Chondrocyte (in vitro differentiated cells): ENCODE measurements around the gene RAPGEF3. TPM values are rescaled to one million over a fixed set of nuclear protein-coding genes. Genes with fewer than 3 reads are reported as not detected.

ENCODE experiments used
- DNase-seq: peaks from one replicate; pipeline ENCODE4 v3.0.0; 2021; ENCODE audit warnings: mixed read lengths, low spot score
- H3K27ac Mint-ChIP-seq: one replicate; pipeline ENCODE4 v1.8.0; 2021; ENCODE audit warnings: mild to moderate bottlenecking, moderate library complexity, mixed read lengths; ENCODE audit not compliant: unreplicated experiment
- H3K27me3 Mint-ChIP-seq: 2 replicates; pipeline ENCODE4 v1.8.0; 2021; ENCODE audit warnings: low read depth, mixed read lengths
- H3K36me3 Mint-ChIP-seq: 2 replicates; pipeline ENCODE4 v1.8.0; 2021; ENCODE audit warnings: low read depth, mixed read lengths
- H3K4me1 Mint-ChIP-seq: 2 replicates; pipeline ENCODE4 v1.8.0; 2021; ENCODE audit warnings: low read depth, mild to moderate bottlenecking, mixed read lengths
- H3K4me3 Mint-ChIP-seq: one replicate; pipeline ENCODE4 v1.8.0; 2021; ENCODE audit warnings: mild to moderate bottlenecking, moderate library complexity, mixed read lengths; ENCODE audit not compliant: unreplicated experiment
- H3K9me3 Mint-ChIP-seq: 2 replicates; pipeline ENCODE4 v1.8.0; 2021; ENCODE audit warnings: low read depth, mixed read lengths
- total RNA-seq: library from RNA; stranded (reverse); gene quantifications from 3 replicates; pipeline ENCODE4 v1.2.1, GENCODE V29; 2021
- TF ChIP-seq, protein P1 (sequence below): fragments of 200-600 bp; sonication (generic); IDR thresholded peaks from 2 replicates; pipeline ENCODE4 v1.5.0; 2021; ENCODE audit warnings: antibody characterized with exemption, mild to moderate bottlenecking, moderate library complexity

The RAPGEF3 gene
- total RNA-seq, 1 donor from 2014 or later, result 1.3 TPM

DNA sequence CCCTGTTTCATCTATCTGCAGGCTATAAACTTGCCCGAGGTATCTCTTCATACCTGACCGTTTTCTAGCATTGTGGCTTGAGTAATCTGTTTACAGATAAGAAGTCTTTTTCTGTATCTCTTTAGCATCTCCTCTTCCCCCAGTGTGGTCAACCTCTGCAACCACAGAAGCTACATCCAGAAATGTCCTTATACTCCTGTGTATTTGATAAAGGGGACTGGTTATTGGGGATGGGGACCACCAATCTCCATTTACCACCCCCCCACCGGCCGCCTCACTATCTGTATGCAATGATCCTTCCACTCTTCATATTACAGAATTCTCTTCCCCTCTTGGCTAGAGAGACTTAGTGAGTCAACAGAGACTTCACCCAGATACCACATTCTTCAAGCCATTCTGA lies 49.4 kb downstream of the RAPGEF3 start:
- Mint-ChIP-seq H3K27ac (no peak overlapping the region), H3K36me3 (no peaks in the 10 kb centered on the region), H3K4me3 (no peak overlapping the region), H3K27me3 (no peaks in the 10 kb centered on the region), H3K9me3 (no peaks in the 10 kb centered on the region), H3K4me1 (peaks cover 16% of the 10 kb centered on the region)
- DNase-seq, result no peak
- TF ChIP-seq, protein P1, sequence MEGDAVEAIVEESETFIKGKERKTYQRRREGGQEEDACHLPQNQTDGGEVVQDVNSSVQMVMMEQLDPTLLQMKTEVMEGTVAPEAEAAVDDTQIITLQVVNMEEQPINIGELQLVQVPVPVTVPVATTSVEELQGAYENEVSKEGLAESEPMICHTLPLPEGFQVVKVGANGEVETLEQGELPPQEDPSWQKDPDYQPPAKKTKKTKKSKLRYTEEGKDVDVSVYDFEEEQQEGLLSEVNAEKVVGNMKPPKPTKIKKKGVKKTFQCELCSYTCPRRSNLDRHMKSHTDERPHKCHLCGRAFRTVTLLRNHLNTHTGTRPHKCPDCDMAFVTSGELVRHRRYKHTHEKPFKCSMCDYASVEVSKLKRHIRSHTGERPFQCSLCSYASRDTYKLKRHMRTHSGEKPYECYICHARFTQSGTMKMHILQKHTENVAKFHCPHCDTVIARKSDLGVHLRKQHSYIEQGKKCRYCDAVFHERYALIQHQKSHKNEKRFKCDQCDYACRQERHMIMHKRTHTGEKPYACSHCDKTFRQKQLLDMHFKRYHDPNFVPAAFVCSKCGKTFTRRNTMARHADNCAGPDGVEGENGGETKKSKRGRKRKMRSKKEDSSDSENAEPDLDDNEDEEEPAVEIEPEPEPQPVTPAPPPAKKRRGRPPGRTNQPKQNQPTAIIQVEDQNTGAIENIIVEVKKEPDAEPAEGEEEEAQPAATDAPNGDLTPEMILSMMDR, result no peak

DNA sequence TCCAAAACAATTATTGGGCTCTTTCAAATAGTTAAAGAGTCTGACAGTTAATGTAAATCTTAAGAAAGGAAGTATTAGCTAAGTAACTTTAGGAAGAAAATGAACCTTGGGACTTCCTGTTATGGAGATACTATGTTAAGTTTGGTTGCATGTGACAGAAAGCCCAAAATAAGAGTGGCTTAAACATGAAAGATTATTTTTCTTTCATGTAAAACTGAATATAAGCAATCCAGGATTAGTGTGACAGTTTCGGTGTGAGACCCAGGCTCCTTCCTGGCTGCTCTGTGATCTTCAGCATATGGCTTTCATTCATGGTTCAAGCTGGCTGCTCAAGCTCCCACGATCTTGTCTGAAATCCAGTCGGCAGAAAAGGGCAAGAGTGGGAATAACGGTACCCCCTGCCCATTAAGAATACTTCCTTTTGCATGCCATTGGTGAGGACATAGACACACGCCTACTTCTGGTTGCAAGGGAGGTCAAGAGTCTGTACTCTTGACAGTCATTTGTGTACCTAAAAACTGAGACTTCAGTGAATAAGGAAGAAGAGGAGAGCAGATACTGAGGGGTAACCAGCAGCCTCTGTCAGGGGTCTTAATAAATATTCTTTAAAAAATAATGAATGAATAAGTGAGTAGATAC lies 50.7 kb downstream of the RAPGEF3 start:
- Mint-ChIP-seq H3K9me3 (no peaks in the 10 kb centered on the region), H3K36me3 (no peaks in the 10 kb centered on the region), H3K27ac (no peak overlapping the region), H3K4me1 (peaks cover 28% of the 10 kb centered on the region), H3K4me3 (no peak overlapping the region), H3K27me3 (no peaks in the 10 kb centered on the region)
- DNase-seq, result no peak
- TF ChIP-seq, protein P1, result no peak

DNA sequence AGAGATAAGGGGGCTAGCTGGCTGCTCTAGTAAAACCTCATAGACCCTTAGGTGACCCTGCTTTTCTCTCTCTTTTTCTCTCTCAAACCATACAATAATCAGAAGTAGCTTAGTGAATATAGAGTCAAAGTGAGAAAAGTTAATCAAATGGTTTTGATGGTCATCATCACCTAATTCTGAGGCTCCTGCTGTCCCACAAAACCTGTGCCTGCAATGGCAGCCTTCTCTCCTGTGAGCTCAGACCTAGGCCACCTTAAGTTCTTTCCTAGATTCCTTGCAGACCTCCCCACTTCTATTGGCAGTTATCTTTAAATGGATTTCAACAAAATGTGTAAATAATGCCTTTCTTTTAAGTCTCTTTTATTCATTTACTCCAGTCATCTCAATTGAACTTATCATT lies 51.3 kb downstream of the RAPGEF3 start:
- Mint-ChIP-seq H3K4me1 (peaks cover 29% of the 10 kb centered on the region), H3K27me3 (no peaks in the 10 kb centered on the region), H3K9me3 (no peaks in the 10 kb centered on the region), H3K4me3 (no peak overlapping the region), H3K36me3 (no peaks in the 10 kb centered on the region), H3K27ac (no peak overlapping the region)
- TF ChIP-seq, protein P1, result no peak
- DNase-seq, result no peak

DNA sequence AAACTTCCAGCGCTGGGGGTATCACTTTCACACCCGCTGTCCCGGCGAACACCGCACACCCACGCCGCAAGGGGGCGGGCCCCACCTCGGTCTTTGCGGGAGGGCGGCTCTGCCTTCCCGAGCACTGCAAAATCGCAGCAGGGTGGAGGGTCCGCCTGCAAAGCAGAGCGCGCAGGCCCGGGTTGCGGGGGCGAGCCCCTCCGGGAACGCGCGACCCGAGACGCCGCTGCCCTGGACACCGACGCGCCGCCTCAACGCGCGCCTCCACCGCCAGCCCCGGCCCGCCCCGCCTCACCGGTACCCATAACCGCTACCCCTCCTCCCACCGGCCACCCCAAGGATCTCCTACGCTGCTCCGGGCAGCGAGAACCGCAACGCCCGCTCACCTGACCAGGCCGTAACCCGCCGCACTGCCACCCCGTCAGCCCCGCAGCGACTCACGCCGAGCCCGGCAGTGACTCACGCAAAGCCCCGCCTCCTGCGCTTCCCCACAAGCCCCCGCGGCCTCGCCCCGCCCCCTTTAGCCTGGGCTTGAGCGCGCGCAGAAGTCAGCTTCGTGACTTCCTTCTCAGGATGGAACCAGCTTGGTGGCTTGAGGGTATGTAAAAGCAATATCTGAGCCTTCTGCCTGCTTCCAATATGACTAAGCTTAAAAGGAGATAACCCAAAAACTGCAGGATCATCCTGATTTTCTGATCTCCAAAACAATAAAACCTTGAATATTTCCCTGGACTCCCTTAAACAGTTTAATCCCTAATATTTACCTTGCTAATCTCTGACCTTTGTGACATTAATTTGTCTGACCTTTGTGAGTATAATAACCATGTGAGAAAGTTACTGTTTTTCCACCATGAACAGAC lies 52.9 kb downstream of the RAPGEF3 start, which contains the start of gene RPAP3:
Gene RPAP3 (minus strand): TSS at position 465 of the 860 bp plus-strand sequence. CDS start 3,190 bp downstream, outside the sequence.
- Mint-ChIP-seq H3K4me1 (peaks cover 29% of the 10 kb centered on the region), H3K27ac (peak within 1 kb of the TSS; percentile 98), H3K9me3 (no peaks in the 10 kb centered on the region), H3K4me3 (peak within 1 kb of the TSS; percentile 92), H3K27me3 (no peaks in the 10 kb centered on the region), H3K36me3 (no peaks in the 10 kb centered on the region)
- TF ChIP-seq, protein P1, result peak; percentile 87
- peak; percentile 97 for DNase-seq

DNA sequence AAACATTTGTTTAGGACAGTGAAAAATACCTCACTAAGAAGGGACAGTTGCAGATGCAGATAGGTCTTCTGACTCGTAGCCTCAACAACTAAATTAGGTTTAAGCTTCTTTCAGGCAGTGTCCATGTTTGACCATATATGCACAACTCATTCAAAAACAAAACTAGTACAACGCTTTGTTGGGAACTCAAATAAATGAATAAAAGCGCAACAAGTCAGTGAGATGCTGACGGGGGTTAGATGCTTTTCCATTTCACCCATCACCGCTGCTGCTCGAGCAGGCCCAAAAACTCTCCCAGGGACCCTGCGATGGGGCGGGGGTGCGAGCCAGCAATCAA lies 53.5 kb downstream of the RAPGEF3 start:
- Mint-ChIP-seq H3K4me3 (peak overlapping the region; percentile 92), H3K9me3 (no peaks in the 10 kb centered on the region), H3K27me3 (no peaks in the 10 kb centered on the region), H3K4me1 (peaks cover 29% of the 10 kb centered on the region), H3K36me3 (peaks cover 2% of the 10 kb centered on the region), H3K27ac (peak overlapping the region; percentile 85)
- TF ChIP-seq, protein P1, result no peak
- no peak for DNase-seq
